HG02938 (cell line): ENCODE measurements around the gene CCDC112.
"Not testable (repeated sequence)": the region's sequence is repeated elsewhere in the genome, so short reads cannot be mapped to it uniquely, and the experiment has no call there.

ENCODE experiments used
- ATAC-seq: cut with Tn5 transposase; IDR thresholded peaks from one replicate; pipeline ENCODE4 v1.9.1; 2021; ENCODE audit warnings: mild to moderate bottlenecking, moderate library complexity; ENCODE audit not compliant: unreplicated experiment

Gene CCDC112

GRCh38 chr5:115263078-115263380 lies 33.4 kb downstream of the CCDC112 start:
- no peak for ATAC-seq

- ATAC-seq = peak; percentile 90
Observed at GRCh38 chr5:115262321-115263077, 34.0 kb downstream of the CCDC112 start, which contains the start of gene PGGT1B. Gene PGGT1B, minus strand, starts transcription at chr5:115262877. Its CDS starts 26 bp downstream, at chr5:115262851.

GRCh38 chr5:115262011-115262320 lies 34.5 kb downstream of the CCDC112 start:
- ATAC-seq = peak; percentile 53

GRCh38 chr5:115260248-115260647 lies 36.2 kb downstream of the CCDC112 start:
- ATAC-seq = no peak

- ATAC-seq = no peak
Observed at GRCh38 chr5:115257981-115258380, 38.5 kb downstream of the CCDC112 start.

- not testable (repeated sequence) for ATAC-seq
Observed at GRCh38 chr5:115249379-115249778, 47.1 kb downstream of the CCDC112 start.

- ATAC-seq = peak; percentile 67
Observed at GRCh38 chr5:115246361-115246991, 50.0 kb downstream of the CCDC112 start.

GRCh38 chr5:115243412-115243811 lies 53.0 kb downstream of the CCDC112 start:
- ATAC-seq = peak; percentile 85

- ATAC-seq = no peak
Observed at GRCh38 chr5:115241881-115242642, 54.4 kb downstream of the CCDC112 start.

- no peak for ATAC-seq
Observed at GRCh38 chr5:115237066-115237465, 59.4 kb downstream of the CCDC112 start.

GRCh38 chr5:115236599-115236998 lies 59.9 kb downstream of the CCDC112 start:
- no peak for ATAC-seq

GRCh38 chr5:115231598-115231997 lies 64.9 kb downstream of the CCDC112 start:
- no peak for ATAC-seq

- ATAC-seq = no peak
Observed at GRCh38 chr5:115229606-115230005, 66.8 kb downstream of the CCDC112 start.

GRCh38 chr5:115227281-115227680 lies 69.2 kb downstream of the CCDC112 start:
- ATAC-seq = no peak
